HG03064 (cell line): ENCODE measurements around the gene PLCG1.

Experiments
- ATAC-seq: cut with Tn5 transposase; IDR thresholded peaks from one replicate; pipeline ENCODE4 v1.9.1; 2021; ENCODE audit warnings: low read depth; ENCODE audit not compliant: unreplicated experiment

Gene PLCG1

GRCh38 chr20:41141153-41141815, 3.9 kb downstream of the PLCG1 start:
- ATAC-seq, result no peak

GRCh38 chr20:41142245-41142644, 4.9 kb downstream of the PLCG1 start:
- no peak for ATAC-seq

GRCh38 chr20:41142919-41143318, 5.6 kb downstream of the PLCG1 start:
- no peak for ATAC-seq

GRCh38 chr20:41143354-41143753, 6.0 kb downstream of the PLCG1 start:
- ATAC-seq, result no peak

- no peak for ATAC-seq
Observed at GRCh38 chr20:41145317-41145716, 8.0 kb downstream of the PLCG1 start.

GRCh38 chr20:41145821-41146620, 8.7 kb downstream of the PLCG1 start:
- ATAC-seq, result no peak

GRCh38 chr20:41147767-41148191, 10.4 kb downstream of the PLCG1 start:
- no peak for ATAC-seq

- ATAC-seq, result no peak
Observed at GRCh38 chr20:41148942-41149341, 11.6 kb downstream of the PLCG1 start.

- no peak for ATAC-seq
Observed at GRCh38 chr20:41150664-41151063, 13.3 kb downstream of the PLCG1 start.

GRCh38 chr20:41151134-41151869, 14.0 kb downstream of the PLCG1 start:
- no peak for ATAC-seq

- ATAC-seq, result no peak
Observed at GRCh38 chr20:41152108-41152757, 14.9 kb downstream of the PLCG1 start.

GRCh38 chr20:41154436-41155176, 17.3 kb downstream of the PLCG1 start:
- no peak for ATAC-seq

GRCh38 chr20:41155261-41155660, 17.9 kb downstream of the PLCG1 start:
- ATAC-seq, result no peak

- no peak for ATAC-seq
Observed at GRCh38 chr20:41158082-41158625, 20.8 kb downstream of the PLCG1 start.

- ATAC-seq, result no peak
Observed at GRCh38 chr20:41159547-41159946, 22.2 kb downstream of the PLCG1 start.

GRCh38 chr20:41160686-41161085, 23.3 kb downstream of the PLCG1 start:
- no peak for ATAC-seq

GRCh38 chr20:41161886-41162285, 24.5 kb downstream of the PLCG1 start:
- no peak for ATAC-seq

GRCh38 chr20:41162396-41162795, 25.1 kb downstream of the PLCG1 start:
- ATAC-seq, result no peak

- no peak for ATAC-seq
Observed at GRCh38 chr20:41163821-41164220, 26.5 kb downstream of the PLCG1 start.
